ENCODE measurements around the gene DOK4.

DOK4 gene

GRCh38 chr16:57477531-57478202 lies 8.6 kb downstream of the DOK4 start:
- Histone ChIP-seq H4K20me1 (ENCODE audit: insufficient read depth, low read length, poor library complexity, severe bottlenecking) (no peaks in the 10 kb centered on the region), H3K4me1 (ENCODE audit: insufficient read depth, low read length, poor library complexity, severe bottlenecking) (peaks cover 45% of the 10 kb centered on the region), H3F3A (ENCODE audit: low read depth) (no peaks in the 10 kb centered on the region), H3K27me3 (ENCODE audit: insufficient read depth, low read length, poor library complexity, severe bottlenecking) (no peaks in the 10 kb centered on the region), H3K4me2 (ENCODE audit: low read depth, low read length, poor library complexity, severe bottlenecking) (peak overlapping the region; percentile 63), H3K4me3 (ENCODE audit: low read length, poor library complexity, severe bottlenecking) (no peak overlapping the region), H3K79me2 (ENCODE audit: insufficient read depth, low read length) (no peaks in the 10 kb centered on the region), H3K36me3 (ENCODE audit: insufficient read depth, low read length) (peaks cover 21% of the 10 kb centered on the region; the same call in 1 of the 2 replicates), H3K9me2 (replicated peaks; ENCODE audit: low read depth, low read length) (no peaks in the 10 kb centered on the region), H3K9me3 (ENCODE audit: insufficient read depth, low read depth, low read length) (no peaks in the 10 kb centered on the region), H3K9ac (ENCODE audit: low read depth, low read length, poor library complexity, severe bottlenecking) (peak overlapping the region; percentile 47), H2AFZ (ENCODE audit: low read length) (no peak overlapping the region)
- no peak for TF ChIP-seq CTCF (conservative IDR thresholded peaks at IDR 0.05; ENCODE audit: low read length)
- no peak for TF ChIP-seq EZH2phosphoT487 (IDR thresholded peaks at IDR 0.05; ENCODE audit: borderline replicate concordance)

GRCh38 chr16:57476546-57477410 lies 9.5 kb downstream of the DOK4 start:
- TF ChIP-seq EZH2phosphoT487 (IDR thresholded peaks at IDR 0.05; ENCODE audit: borderline replicate concordance) (no peak), CTCF (conservative IDR thresholded peaks at IDR 0.05; ENCODE audit: low read length) (no peak)
- Histone ChIP-seq H3K27me3 (ENCODE audit: insufficient read depth, low read length, poor library complexity, severe bottlenecking) (no peaks in the 10 kb centered on the region), H4K20me1 (ENCODE audit: insufficient read depth, low read length, poor library complexity, severe bottlenecking) (no peaks in the 10 kb centered on the region), H3K4me3 (ENCODE audit: low read length, poor library complexity, severe bottlenecking) (peak overlapping the region; percentile 37), H3K9me3 (ENCODE audit: insufficient read depth, low read depth, low read length) (no peaks in the 10 kb centered on the region), H3K36me3 (ENCODE audit: insufficient read depth, low read length) (peaks cover 29% of the 10 kb centered on the region; the same call in 1 of the 2 replicates), H2AFZ (ENCODE audit: low read length) (no peak overlapping the region), H3K9me2 (replicated peaks; ENCODE audit: low read depth, low read length) (no peaks in the 10 kb centered on the region), H3K4me2 (ENCODE audit: low read depth, low read length, poor library complexity, severe bottlenecking) (peak overlapping the region; percentile 63), H3K4me1 (ENCODE audit: insufficient read depth, low read length, poor library complexity, severe bottlenecking) (peaks cover 45% of the 10 kb centered on the region), H3K79me2 (ENCODE audit: insufficient read depth, low read length) (no peaks in the 10 kb centered on the region), H3F3A (ENCODE audit: low read depth) (no peaks in the 10 kb centered on the region), H3K9ac (ENCODE audit: low read depth, low read length, poor library complexity, severe bottlenecking) (peak overlapping the region; percentile 47)

GRCh38 chr16:57475711-57476339 lies 10.5 kb downstream of the DOK4 start:
- H3K9me2 ChIP-seq (replicated peaks; ENCODE audit: low read depth, low read length), result no peaks in the 10 kb centered on the region
- peak overlapping the region; percentile 63 for H3K4me2 ChIP-seq (ENCODE audit: low read depth, low read length, poor library complexity, severe bottlenecking)
- peak; percentile 91 for TF ChIP-seq CTCF (conservative IDR thresholded peaks at IDR 0.05; ENCODE audit: low read length)
- TF ChIP-seq EZH2phosphoT487 (IDR thresholded peaks at IDR 0.05; ENCODE audit: borderline replicate concordance), result no peak
- H3K27me3 ChIP-seq (ENCODE audit: insufficient read depth, low read length, poor library complexity, severe bottlenecking), result no peaks in the 10 kb centered on the region
- H3K9ac ChIP-seq (ENCODE audit: low read depth, low read length, poor library complexity, severe bottlenecking), result peak overlapping the region; percentile 49
- peaks cover 37% of the 10 kb centered on the region; the same call in 1 of the 2 replicates for H3K36me3 ChIP-seq (ENCODE audit: insufficient read depth, low read length)
- peaks cover 45% of the 10 kb centered on the region for H3K4me1 ChIP-seq (ENCODE audit: insufficient read depth, low read length, poor library complexity, severe bottlenecking)
- H3F3A ChIP-seq (ENCODE audit: low read depth), result no peaks in the 10 kb centered on the region
- H3K9me3 ChIP-seq (ENCODE audit: insufficient read depth, low read depth, low read length), result no peaks in the 10 kb centered on the region
- H4K20me1 ChIP-seq (ENCODE audit: insufficient read depth, low read length, poor library complexity, severe bottlenecking), result no peaks in the 10 kb centered on the region
- H3K4me3 ChIP-seq (ENCODE audit: low read length, poor library complexity, severe bottlenecking), result peak overlapping the region; percentile 56
- peak overlapping the region; percentile 23 for H2AFZ ChIP-seq (ENCODE audit: low read length)
- H3K79me2 ChIP-seq (ENCODE audit: insufficient read depth, low read length), result no peaks in the 10 kb centered on the region
